ENCODE results near the gene GTF2H3. TPM values are rescaled to one million over a fixed set of nuclear protein-coding genes. Genes with fewer than 3 reads are reported as not detected.

GTF2H3 gene
- total and polyA plus RNA-seq, 9 of the 15 experiments (the other 6 are each of a cell fraction or from before 2014, with no cell fraction given), result 22.7 to 99.7 (median 49.6) TPM

GRCh38 chr12:123634142-123634561 lies 523 bp downstream of the GTF2H3 start (continued):
- TF ChIP-seq YY1 (IDR thresholded peaks at IDR 0.05; ENCODE audit: borderline replicate concordance in 1 of 3, control insufficient read depth in 1 of 3, extremely low read depth in 1 of 3, insufficient read depth in 3 of 3, insufficient read length in 1 of 3, insufficient replicate concordance in 2 of 3, low read depth in 1 of 3, low read length in 2 of 3) (peak in 2 of 3 experiments; percentile 59 to 82), GTF2E2 (tag; IDR thresholded peaks at IDR 0.05) (no peak), E2F6 (IDR thresholded peaks at IDR 0.05; ENCODE audit: borderline replicate concordance in 1 of 2, extremely low read depth in 1 of 2, insufficient read depth in 1 of 2, insufficient read length in 1 of 2, low read depth in 1 of 2, low read length in 1 of 2, poor library complexity in 1 of 2, severe bottlenecking in 1 of 2) (peak in 1 of 2 experiments; percentile 78), ZNF717 (CRISPR knock-in tag; IDR thresholded peaks at IDR 0.05) (0 out of 2 replicates have a peak, but pooled peaks have one; percentile 34), EZH2 (IDR thresholded peaks at IDR 0.05; ENCODE audit: borderline replicate concordance, low read depth, low read length) (no peak), ZNF41 (CRISPR knock-in tag; conservative IDR thresholded peaks at IDR 0.05) (no peak), RBM34 (IDR thresholded peaks at IDR 0.05; ENCODE audit: borderline replicate concordance, insufficient read depth, low read length) (no peak), ZNF609 (CRISPR knock-in tag; IDR thresholded peaks at IDR 0.05; ENCODE audit: borderline replicate concordance) (0 out of 2 replicates have a peak, but pooled peaks have one; percentile 51), XRCC5 (IDR thresholded peaks at IDR 0.05; ENCODE audit: low read depth, low read length) (no peak), ZNF431 (CRISPR knock-in tag; IDR thresholded peaks at IDR 0.05) (peak; percentile 29; the same call in 1 of the 2 replicates)
- TF ChIP-seq, protein P1, sequence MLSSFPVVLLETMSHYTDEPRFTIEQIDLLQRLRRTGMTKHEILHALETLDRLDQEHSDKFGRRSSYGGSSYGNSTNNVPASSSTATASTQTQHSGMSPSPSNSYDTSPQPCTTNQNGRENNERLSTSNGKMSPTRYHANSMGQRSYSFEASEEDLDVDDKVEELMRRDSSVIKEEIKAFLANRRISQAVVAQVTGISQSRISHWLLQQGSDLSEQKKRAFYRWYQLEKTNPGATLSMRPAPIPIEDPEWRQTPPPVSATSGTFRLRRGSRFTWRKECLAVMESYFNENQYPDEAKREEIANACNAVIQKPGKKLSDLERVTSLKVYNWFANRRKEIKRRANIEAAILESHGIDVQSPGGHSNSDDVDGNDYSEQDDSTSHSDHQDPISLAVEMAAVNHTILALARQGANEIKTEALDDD (IDR thresholded peaks at IDR 0.05), result no peak

Measured in K562 (cell line).